HTERT RPE-1 (cell line): ENCODE data around the gene THBS3.
"Not testable (repeated sequence)": the region's sequence is repeated elsewhere in the genome, so short reads cannot be mapped to it uniquely, and the experiment has no call there.

Experiments used
- in situ Hi-C: fragments of 300-500 bp; cut with MboI; formaldehyde crosslinking; loops from 4 replicates; pipeline ENCODE4 v1.14.3; 2020; ENCODE audit warnings: low sequenced_read_pairs

THBS3 gene

DNA sequence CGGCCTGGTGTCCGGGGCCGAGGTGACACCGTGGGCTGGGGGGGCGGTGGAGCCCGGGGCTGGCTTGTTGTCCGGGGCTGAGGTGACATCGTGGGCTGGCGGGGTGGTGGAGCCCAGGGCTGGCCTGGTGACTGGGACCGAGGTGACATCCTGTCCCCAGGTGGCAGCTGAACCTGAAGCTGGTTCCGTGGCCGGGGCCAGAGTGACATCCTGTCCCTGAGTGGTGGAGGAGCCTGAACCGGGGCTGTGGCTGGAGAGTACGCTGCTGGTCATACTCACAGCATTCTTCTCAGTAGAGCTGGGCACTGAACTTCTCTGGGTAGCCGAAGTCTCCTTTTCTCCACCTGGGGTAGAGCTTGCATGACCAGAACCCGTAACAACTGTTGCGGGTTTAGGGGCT, 15.8 kb downstream of the THBS3 start:
- in situ Hi-C loops, result no loop called here

DNA sequence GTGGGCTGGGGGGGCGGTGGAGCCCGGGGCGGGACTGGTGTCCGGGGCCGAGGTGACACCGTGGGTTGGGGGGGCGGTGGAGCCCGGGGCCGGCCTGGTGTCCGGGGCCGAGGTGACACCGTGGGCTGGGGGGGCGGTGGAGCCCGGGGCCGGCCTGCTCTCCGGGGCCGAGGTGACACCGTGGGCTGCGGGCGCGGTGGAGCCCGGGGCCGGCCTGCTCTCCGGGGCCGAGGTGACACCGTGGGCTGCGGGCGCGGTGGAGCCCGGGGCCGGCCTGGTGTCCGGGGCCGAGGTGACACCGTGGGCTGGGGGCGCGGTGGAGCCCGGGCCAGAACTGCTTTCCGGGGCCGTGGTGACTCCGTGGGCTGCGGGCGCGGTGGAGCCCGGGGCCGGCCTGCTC, 17.8 kb downstream of the THBS3 start:
- in situ Hi-C loops, result not testable (repeated sequence)

- in situ Hi-C loops, result no loop called here
Observed at GRCh38 chr1:155188268-155188667, 19.4 kb downstream of the THBS3 start.

GRCh38 chr1:155187456-155187891, 20.2 kb downstream of the THBS3 start:
- in situ Hi-C loops, result no loop called here

- in situ Hi-C loops, result no loop called here
Observed at GRCh38 chr1:155186794-155187455, 20.8 kb downstream of the THBS3 start.

GRCh38 chr1:155186067-155186793, 21.5 kb downstream of the THBS3 start:
- in situ Hi-C loops, result no loop called here

GRCh38 chr1:155185783-155186066, 22.0 kb downstream of the THBS3 start:
- in situ Hi-C loops, result no loop called here

DNA sequence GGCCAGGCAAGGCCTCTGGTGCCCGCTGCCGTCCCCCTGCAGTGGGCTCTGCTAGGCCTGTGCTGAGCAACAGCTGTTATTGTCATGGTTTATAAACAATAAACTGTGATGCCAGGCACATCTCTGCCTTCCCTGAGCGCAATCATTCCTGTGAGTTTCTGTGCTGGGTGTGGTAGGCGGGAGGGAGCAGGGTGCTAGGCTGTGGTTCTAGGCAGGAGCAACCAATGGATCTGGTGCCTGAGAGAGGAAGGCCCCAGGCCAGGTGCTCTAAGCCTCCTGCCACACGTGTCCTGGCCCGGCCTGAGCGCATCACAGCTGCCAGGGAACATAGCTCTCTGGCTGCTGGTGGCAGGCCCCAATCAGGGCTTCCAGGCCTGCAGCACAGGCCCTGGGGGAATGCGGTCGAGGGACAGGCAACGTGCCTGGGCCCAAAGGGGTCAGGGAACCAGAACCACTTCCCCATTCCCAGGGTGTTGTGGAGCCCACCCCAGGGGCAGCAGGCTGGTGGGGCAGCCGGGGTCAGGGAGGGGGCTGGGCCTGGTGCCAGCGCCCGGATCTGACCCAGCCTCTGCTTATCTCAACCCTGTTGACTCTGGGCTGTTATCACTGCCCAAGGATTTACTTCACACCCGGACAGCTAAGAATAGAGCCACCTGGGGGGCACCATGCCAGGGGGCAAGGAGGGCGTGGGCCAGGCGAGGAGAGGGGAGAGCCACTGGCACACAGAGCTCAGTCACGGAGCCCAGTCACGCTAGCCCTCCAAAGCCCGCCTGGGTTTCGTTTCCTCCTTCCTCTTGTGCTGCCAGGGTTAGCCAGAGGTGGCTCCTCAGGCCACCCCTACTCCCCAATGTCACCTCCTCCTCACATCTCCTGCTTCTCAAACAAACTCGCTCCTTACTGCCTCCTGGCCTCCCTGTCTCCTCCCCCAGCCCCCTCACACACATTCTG, 22.6 kb downstream of the THBS3 start:
- in situ Hi-C loops, result no loop called here

DNA sequence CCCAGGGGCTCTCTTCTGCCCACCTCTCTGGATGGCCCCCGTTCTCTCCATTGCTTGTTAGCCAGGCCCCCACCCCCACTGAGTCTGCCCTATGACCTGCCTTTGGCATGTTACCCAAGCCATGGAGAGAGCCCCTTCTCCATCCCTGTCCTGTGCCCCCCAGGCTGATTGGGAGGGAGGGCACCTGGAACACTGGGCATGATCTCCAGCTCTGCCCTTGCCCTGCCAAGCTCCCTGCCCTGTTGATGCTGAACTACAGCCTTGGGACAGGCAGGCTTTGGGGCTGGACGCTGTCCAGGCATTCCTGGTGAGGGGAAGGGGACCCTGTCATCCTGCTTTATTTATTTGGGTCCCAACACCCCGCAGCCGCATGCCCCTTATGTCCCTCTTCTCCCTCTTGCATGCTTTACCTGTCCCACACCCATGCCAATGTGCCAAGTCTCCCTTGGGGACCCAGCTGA, 23.3 kb downstream of the THBS3 start:
- in situ Hi-C loops, result no loop called here

- in situ Hi-C loops, result no loop called here
Observed at GRCh38 chr1:155183775-155184221, 23.9 kb downstream of the THBS3 start.

DNA sequence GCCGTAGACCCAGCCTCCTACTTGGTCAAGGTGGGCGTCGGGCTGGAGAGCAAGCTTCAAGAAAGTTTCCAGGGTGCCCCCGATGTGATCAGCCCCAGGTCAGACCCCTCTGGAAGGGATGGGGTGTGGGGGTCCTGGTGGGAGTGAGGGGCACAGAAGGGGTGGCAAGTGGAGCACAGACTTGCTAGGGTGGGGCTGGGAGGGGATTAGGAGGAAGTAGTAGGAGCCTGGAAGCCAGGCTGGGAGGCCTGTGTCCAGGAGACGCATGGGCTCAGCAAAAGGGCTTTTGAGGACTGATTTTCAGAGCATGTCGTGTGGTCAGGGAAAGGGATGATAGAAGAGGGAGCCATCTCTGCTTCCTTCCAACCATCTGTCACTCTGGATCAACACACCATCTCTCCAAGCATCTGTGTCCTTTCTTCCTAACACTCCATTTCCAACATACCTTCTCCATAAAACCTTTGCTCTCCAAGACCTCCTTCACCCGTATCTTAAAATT, 25.6 kb downstream of the THBS3 start:
- in situ Hi-C loops, result no loop called here

- in situ Hi-C loops, result no loop called here
Observed at GRCh38 chr1:155181371-155182051, 26.2 kb downstream of the THBS3 start.

DNA sequence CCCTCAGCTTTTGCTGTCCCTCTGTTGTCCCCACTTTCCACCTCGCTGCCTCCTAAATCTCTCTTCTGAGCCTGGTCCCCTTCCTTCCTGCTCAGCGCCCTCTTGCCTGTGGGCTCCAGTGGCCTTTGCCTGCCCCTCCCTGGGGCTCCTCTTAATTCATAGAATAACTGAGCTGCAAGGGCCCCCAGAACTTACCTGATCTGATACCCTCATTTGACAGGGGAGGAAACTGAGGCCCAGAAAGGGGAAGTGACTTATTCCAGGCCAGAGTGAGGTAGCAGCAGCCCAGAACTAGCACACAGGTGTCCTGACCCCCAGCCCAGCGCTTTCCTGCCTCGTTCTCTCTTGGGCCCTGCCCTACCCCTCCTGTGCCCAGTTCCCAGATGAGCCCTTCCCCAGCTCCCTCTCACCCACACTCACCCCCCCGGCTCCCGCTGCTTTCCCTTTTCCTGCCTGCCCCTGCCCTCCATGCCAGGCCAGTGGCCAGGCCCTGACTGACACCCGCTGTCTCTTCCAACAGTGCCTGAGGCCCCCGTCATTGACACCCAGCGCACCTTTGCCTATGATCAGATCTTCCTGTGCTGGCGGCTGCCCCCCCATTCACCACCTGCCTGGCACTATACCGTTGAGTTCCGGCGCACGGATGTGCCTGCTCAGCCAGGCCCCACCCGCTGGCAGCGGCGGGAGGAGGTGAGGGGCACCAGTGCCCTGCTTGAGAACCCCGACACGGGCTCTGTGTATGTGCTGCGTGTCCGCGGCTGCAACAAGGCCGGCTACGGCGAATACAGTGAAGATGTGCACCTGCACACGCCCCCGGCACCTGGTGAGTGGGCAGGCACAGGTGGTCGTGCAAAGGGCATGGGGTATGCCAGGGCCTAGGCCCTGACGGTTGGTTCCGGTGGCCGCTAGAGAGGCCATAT, 28.3 kb downstream of the THBS3 start:
- in situ Hi-C loops, result no loop called here

GRCh38 chr1:155178441-155179111, 29.1 kb downstream of the THBS3 start:
- in situ Hi-C loops, result no loop called here

GRCh38 chr1:155177918-155178281, 29.8 kb downstream of the THBS3 start:
- in situ Hi-C loops, result no loop called here

DNA sequence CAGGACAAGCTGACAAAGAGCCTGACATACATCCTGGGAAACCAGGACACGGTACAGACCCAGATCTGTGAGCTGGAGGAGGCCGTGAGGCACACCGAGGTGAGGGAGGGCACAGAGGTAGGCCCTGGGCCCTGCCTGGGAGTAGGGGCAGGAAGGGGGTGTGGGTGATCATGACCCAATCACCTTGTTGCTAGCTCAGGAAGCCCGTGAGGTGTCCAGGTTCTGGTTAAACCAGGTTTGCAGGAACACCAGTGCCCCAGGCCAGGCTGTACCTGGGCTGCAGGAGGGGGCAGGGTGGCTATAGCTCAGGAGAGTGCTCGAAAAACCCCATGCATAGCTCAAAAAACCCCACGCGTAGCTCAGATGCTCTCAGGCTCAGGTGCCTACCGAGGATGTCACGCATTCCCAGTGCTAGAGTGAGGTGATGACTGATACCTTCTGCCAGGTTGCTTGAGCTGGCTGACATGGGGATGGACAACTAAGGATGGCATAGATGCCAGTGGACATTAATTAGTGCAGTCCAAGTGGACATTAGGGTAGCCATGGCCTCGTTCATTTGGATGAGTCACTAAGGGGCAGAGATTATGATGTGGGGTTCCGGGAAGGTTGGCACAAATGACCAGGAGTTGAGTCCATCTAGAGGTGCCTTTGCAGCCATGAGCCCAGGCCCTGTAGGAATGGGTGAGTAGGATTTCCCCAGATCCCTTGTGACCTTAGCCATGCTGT, 30.3 kb downstream of the THBS3 start:
- in situ Hi-C loops, result no loop called here

GRCh38 chr1:155176544-155177071, 31.1 kb downstream of the THBS3 start:
- in situ Hi-C loops, result no loop called here

DNA sequence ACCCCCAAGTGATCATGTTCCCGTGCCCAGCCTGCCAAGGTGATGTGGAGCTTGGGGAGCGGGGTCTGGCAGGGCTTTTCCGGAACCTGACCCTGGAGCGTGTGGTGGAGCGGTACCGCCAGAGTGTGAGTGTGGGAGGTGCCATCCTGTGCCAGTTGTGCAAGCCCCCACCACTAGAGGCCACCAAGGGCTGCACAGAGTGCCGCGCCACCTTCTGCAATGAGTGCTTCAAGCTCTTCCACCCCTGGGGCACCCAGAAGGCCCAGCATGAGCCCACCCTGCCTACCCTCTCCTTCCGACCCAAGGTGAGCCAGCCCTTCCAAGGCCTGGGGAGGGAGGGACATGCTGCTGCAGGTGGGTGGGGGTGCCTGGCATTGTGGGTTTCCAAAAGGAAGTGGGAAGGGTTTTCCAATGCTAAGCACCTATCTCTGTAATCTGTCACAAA, 31.7 kb downstream of the THBS3 start:
- in situ Hi-C loops, result no loop called here
